WERI-Rb-1 (cell line): ENCODE measurements around the gene TM9SF1.

Experiments
- DNase-seq: peaks from one replicate; pipeline ENCODE4 v3.0.0-alpha.2; 2020
- H3K27ac ChIP-seq: fragments of 250-450 bp; sonication (Bioruptor Pico); 2 replicates; pipeline ENCODE4 v1.5.1; 2020; ENCODE audit warnings: mild to moderate bottlenecking, moderate library complexity
- H3K27me3 ChIP-seq: fragments of 250-450 bp; sonication (Bioruptor Pico); 2 replicates; pipeline ENCODE4 v1.5.1; 2021; ENCODE audit warnings: mild to moderate bottlenecking, low read depth, moderate library complexity; ENCODE audit not compliant: insufficient read depth, severe bottlenecking
- H3K36me3 ChIP-seq: fragments of 250-450 bp; sonication (Bioruptor Pico); 2 replicates; pipeline ENCODE4 v1.5.1; 2020; ENCODE audit warnings: mild to moderate bottlenecking, moderate library complexity
- H3K4me3 ChIP-seq: 2 replicates; pipeline ENCODE4 v1.5.1; 2011; ENCODE audit warnings: low read depth, mild to moderate bottlenecking, control low read depth, low read length
- H3K9me3 ChIP-seq: fragments of 250-450 bp; sonication (Bioruptor Pico); 2 replicates; pipeline ENCODE4 v1.5.1; 2021; ENCODE audit warnings: mild to moderate bottlenecking, moderate library complexity; ENCODE audit not compliant: severe bottlenecking
- TF ChIP-seq, protein P1 (sequence below): IDR thresholded peaks from 2 replicates; pipeline ENCODE4 v1.5.1; 2011; ENCODE audit warnings: low read depth, mild to moderate bottlenecking, control low read depth, inconsistent platforms, low read length

TM9SF1 gene

DNA sequence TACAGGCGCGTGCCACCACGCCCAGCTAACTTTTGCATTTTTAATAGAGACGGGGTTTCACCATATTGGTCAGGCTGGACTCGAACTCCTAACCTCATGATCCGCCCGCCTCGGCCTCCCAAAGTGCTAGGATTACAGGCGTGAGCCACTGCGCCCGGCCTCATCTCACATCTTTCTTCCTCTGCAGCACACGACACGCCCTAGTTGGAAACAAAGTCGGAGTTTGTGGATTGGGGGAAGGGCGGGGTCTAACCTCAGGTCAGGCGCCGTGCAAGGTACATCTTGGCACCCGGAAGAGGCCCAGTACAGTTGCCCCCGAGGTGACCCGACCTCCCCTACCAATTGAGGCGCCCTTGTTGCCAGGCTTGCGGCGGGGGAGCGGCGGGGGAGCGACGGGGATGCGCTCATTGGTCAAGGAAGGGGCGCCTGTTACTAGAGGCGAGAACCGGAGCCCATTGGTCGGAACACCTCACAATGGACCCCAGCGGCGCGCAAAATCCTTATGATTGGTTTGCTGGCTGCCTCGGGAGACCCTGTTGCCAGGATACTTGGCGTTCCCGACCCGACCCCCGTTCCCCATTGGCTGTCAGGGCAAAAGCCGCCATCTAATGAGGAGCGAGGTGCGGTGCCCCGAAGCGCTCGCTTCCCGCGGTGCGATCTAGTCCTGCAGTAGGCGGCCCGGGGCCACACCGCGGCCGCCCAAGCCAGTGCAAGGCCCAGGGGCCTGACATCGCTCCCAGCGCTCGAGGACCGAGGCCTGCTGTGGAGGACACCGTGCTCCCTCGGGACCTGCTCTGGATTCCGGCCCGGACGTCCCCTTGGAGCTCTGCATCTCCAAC, 23.6 kb downstream of the TM9SF1 start, which contains the start of gene REC8:
REC8 (plus strand) TSS at position 659 of the 839 bp plus-strand sequence. CDS start 473 bp downstream, outside the sequence.
- peak within 1 kb of the TSS; percentile 75 for H3K4me3 ChIP-seq
- peaks cover 41% of the 10 kb centered on the region for H3K36me3 ChIP-seq
- no peaks in the 10 kb centered on the region for H3K9me3 ChIP-seq
- peak; percentile 99 for DNase-seq
- no peaks in the 10 kb centered on the region for H3K27me3 ChIP-seq
- peak within 1 kb of the TSS; percentile 90 for H3K27ac ChIP-seq
- TF ChIP-seq, protein P1, sequence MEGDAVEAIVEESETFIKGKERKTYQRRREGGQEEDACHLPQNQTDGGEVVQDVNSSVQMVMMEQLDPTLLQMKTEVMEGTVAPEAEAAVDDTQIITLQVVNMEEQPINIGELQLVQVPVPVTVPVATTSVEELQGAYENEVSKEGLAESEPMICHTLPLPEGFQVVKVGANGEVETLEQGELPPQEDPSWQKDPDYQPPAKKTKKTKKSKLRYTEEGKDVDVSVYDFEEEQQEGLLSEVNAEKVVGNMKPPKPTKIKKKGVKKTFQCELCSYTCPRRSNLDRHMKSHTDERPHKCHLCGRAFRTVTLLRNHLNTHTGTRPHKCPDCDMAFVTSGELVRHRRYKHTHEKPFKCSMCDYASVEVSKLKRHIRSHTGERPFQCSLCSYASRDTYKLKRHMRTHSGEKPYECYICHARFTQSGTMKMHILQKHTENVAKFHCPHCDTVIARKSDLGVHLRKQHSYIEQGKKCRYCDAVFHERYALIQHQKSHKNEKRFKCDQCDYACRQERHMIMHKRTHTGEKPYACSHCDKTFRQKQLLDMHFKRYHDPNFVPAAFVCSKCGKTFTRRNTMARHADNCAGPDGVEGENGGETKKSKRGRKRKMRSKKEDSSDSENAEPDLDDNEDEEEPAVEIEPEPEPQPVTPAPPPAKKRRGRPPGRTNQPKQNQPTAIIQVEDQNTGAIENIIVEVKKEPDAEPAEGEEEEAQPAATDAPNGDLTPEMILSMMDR: no peak

GRCh38 chr14:24167469-24168114, 27.6 kb downstream of the TM9SF1 start:
- H3K4me3 ChIP-seq: no peak overlapping the region
- TF ChIP-seq, protein P1: no peak
- no peak for DNase-seq
- H3K27me3 ChIP-seq: no peaks in the 10 kb centered on the region
- no peaks in the 10 kb centered on the region for H3K9me3 ChIP-seq
- peaks cover 32% of the 10 kb centered on the region for H3K36me3 ChIP-seq
- H3K27ac ChIP-seq: no peak overlapping the region

DNA sequence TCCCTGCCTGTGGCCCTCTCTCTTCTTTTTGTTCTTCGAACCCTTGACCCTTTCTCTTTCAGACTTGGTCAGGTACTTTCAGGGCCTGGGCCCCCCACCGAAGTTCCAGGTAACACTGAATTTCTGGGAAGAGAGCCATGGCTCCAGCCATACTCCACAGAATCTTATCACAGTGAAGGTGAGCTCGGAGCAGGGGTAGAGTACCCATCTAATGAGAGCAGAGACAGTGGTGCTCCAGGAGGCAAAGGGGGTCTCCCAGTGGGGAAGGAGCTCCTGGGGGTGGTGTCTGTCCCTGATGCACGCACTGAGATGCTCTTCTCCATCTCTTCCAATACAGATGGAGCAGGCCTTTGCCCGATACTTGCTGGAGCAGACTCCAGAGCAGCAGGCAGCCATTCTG, 29.5 kb downstream of the TM9SF1 start:
- Histone ChIP-seq H3K27me3 (no peaks in the 10 kb centered on the region), H3K4me3 (no peak overlapping the region), H3K36me3 (peaks cover 29% of the 10 kb centered on the region), H3K27ac (no peak overlapping the region), H3K9me3 (no peaks in the 10 kb centered on the region)
- TF ChIP-seq, protein P1: no peak
- DNase-seq: no peak

GRCh38 chr14:24164518-24164991, 30.7 kb downstream of the TM9SF1 start:
- no peak overlapping the region for H3K4me3 ChIP-seq
- DNase-seq: no peak
- TF ChIP-seq, protein P1: no peak
- H3K27me3 ChIP-seq: no peaks in the 10 kb centered on the region
- peaks cover 41% of the 10 kb centered on the region for H3K36me3 ChIP-seq
- no peak overlapping the region for H3K27ac ChIP-seq
- no peaks in the 10 kb centered on the region for H3K9me3 ChIP-seq

GRCh38 chr14:24162093-24162492, 33.1 kb downstream of the TM9SF1 start:
- Histone ChIP-seq H3K36me3 (peaks cover 58% of the 10 kb centered on the region), H3K27me3 (no peaks in the 10 kb centered on the region), H3K9me3 (no peaks in the 10 kb centered on the region), H3K27ac (no peak overlapping the region), H3K4me3 (no peak overlapping the region)
- TF ChIP-seq, protein P1: no peak
- no peak for DNase-seq
